Measurements from ENCODE around the gene MICALL2. TPM values are rescaled to one million over a fixed set of nuclear protein-coding genes. Genes with fewer than 3 reads are reported as not detected.

Gene MICALL2
- total RNA-seq, 1 donor from 2014 or later: 13.9 TPM

GRCh38 chr7:1401011-1401410 lies 58.3 kb downstream of the MICALL2 start:
- no peak for TF ChIP-seq CTCF (IDR thresholded peaks at IDR 0.05; ENCODE audit: unreplicated experiment)
- Mint-ChIP-seq H3K27me3 (peaks cover 68% of the 10 kb centered on the region), H3K9me3 (ENCODE audit: low read depth) (no peaks in the 10 kb centered on the region), H3K36me3 (ENCODE audit: insufficient read depth) (no peaks in the 10 kb centered on the region), H3K4me1 (ENCODE audit: low read depth) (peaks cover 4% of the 10 kb centered on the region), H3K4me3 (ENCODE audit: low read depth) (no peak overlapping the region), H3K27ac (no peak overlapping the region)
- DNase-seq (ENCODE audit: low spot score, unreplicated experiment): no peak

DNA sequence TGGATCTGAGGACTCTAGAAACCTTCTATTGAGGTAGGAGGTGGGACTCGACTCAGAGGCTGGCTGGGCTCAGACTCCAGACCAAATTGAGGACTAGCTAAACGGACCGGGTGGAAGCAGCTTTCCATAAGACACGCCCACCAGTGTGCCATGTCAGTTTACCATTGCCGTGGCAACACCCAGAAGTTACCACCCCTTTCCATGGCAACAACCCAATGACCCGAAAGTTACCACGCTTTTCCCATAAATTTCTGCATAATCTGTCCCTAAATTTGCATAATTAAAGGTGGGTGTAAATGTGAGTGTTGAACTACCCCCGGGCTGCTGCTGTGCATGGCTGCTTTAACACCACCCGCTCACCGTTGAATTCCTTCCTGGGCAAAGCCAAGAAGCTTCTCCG lies 58.9 kb downstream of the MICALL2 start:
- Mint-ChIP-seq H3K4me1 (ENCODE audit: low read depth) (peaks cover 4% of the 10 kb centered on the region), H3K36me3 (ENCODE audit: insufficient read depth) (no peaks in the 10 kb centered on the region), H3K4me3 (ENCODE audit: low read depth) (no peak overlapping the region), H3K27me3 (peaks cover 63% of the 10 kb centered on the region), H3K9me3 (ENCODE audit: low read depth) (no peaks in the 10 kb centered on the region), H3K27ac (no peak overlapping the region)
- no peak for TF ChIP-seq CTCF (IDR thresholded peaks at IDR 0.05; ENCODE audit: unreplicated experiment)
- DNase-seq (ENCODE audit: low spot score, unreplicated experiment): no peak

DNA sequence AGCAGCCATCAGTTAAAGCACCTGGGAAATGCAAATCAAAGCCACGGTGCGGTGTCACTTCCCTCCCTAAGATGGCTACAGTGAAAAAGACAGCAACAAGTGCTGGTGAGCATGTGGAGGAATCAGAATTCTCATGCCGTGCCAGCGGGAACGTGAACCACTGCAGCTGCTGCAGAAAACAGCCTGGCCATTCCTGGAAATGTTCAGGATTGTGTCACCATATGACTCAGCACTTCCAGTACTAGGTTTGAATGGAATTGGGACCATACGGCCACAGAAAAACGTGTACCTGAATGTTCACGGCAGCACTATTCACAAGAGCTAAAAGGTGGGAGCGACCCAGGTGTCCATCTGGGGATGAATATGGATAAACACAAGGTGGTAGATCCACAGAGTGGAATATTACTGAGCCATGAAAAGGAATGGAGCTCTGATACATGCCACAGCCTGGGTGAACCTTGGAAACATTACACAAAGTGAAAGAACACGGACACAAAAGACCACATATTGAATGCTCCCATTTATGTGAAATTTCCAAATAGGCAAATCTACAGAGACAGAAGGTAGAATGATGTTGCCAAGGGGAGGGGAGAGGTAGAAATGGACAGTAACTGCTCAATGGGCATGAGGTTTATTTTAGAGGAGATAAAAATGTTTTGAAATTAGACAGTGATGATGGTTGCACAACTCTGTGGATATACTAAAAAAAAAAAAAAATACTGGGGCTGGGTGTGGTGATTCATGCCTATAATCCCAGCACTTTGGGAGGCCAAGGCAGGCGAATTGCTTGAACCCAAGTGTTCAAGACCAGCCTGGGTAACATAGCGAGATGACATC lies 61.6 kb downstream of the MICALL2 start:
- no peak for TF ChIP-seq CTCF (IDR thresholded peaks at IDR 0.05; ENCODE audit: unreplicated experiment)
- Mint-ChIP-seq H3K9me3 (ENCODE audit: low read depth) (no peaks in the 10 kb centered on the region), H3K36me3 (ENCODE audit: insufficient read depth) (no peaks in the 10 kb centered on the region), H3K27me3 (peaks cover 48% of the 10 kb centered on the region), H3K4me1 (ENCODE audit: low read depth) (no peaks in the 10 kb centered on the region), H3K4me3 (ENCODE audit: low read depth) (no peak overlapping the region), H3K27ac (no peak overlapping the region)
- no peak for DNase-seq (ENCODE audit: low spot score, unreplicated experiment)

DNA sequence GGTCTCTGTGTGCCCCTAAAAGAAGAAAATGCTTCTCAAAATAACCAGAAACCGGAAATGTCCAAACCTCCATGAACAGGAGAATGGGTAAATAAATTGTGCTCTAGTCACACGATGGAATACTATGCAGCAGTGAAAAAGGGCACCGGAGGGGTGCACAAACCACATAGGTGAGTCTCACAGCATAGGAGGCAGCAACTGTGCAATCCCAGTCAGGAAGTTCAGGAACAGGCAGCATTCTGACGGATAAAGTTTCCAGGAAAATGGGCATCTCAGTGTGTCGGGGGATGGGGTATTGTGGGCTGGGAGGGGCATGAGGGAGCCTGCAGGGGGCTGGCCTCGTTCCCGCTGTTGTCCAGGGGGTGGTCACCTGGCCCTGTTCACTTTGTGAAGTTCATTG lies 63.1 kb downstream of the MICALL2 start:
- H3K27me3 Mint-ChIP-seq: peaks cover 39% of the 10 kb centered on the region

More for the DNA sequence above, 63.1 kb downstream of the MICALL2 start:
- DNase-seq (ENCODE audit: low spot score, unreplicated experiment): no peak
- Mint-ChIP-seq H3K36me3 (ENCODE audit: insufficient read depth) (no peaks in the 10 kb centered on the region), H3K9me3 (ENCODE audit: low read depth) (peaks cover 5% of the 10 kb centered on the region), H3K4me1 (ENCODE audit: low read depth) (no peaks in the 10 kb centered on the region), H3K4me3 (ENCODE audit: low read depth) (no peak overlapping the region), H3K27ac (no peak overlapping the region)
- no peak for TF ChIP-seq CTCF (IDR thresholded peaks at IDR 0.05; ENCODE audit: unreplicated experiment)
